Neural cell (in vitro differentiated cells): Measurements from ENCODE around the gene ANG. TPM values are rescaled to one million over a fixed set of nuclear protein-coding genes. Genes with fewer than 3 reads are reported as not detected.
A peak's percentile ranks its signal among the peaks of the same experiment; 100 is the strongest.

Experiments used
- H2AFZ ChIP-seq: fragments of 200-600, 300-800 bp; sonication (generic), shearing (Covaris generic); 2 replicates; pipeline ENCODE4 v1.6.0; 2014; ENCODE audit warnings: low read depth, mild to moderate bottlenecking, antibody characterized with exemption, low read length, moderate library complexity
- H3F3A ChIP-seq: fragments of 200-600 bp; shearing (Covaris generic); 2 replicates; pipeline ENCODE4 v1.6.1; 2016; ENCODE audit warnings: mild to moderate bottlenecking, moderate library complexity, mixed read lengths, antibody characterized with exemption, low read length; ENCODE audit not compliant: insufficient read depth, poor library complexity, severe bottlenecking
- H3K27ac ChIP-seq: fragments of 200-600, 300-800 bp; sonication (generic), shearing (Covaris generic); 2 replicates; pipeline ENCODE4 v1.5.1; 2014; ENCODE audit warnings: mild to moderate bottlenecking, low read length, moderate library complexity
- H3K27me3 ChIP-seq: fragments of 300-800, 200-600 bp; sonication (generic), shearing (Covaris generic); 2 replicates; pipeline ENCODE4 v1.6.0; 2014; ENCODE audit warnings: mild to moderate bottlenecking, low read depth, low read length, moderate library complexity; ENCODE audit not compliant: insufficient read depth
- H3K36me3 ChIP-seq: fragments of 300-800, 200-600 bp; sonication (generic), shearing (Covaris generic); 2 replicates; pipeline ENCODE4 v1.5.1; 2014; ENCODE audit warnings: mild to moderate bottlenecking, antibody characterized with exemption, low read length, moderate library complexity; ENCODE audit not compliant: insufficient read depth
- H3K4me2 ChIP-seq: fragments of 300-800, 200-600 bp; sonication (generic), shearing (Covaris generic); 2 replicates; pipeline ENCODE4 v1.6.0; 2014; ENCODE audit warnings: mild to moderate bottlenecking, low read length
- H3K4me3 ChIP-seq: fragments of 300-800, 200-600 bp; sonication (generic), shearing (Covaris generic); 2 replicates; pipeline ENCODE4 v1.5.1; 2014; ENCODE audit warnings: mild to moderate bottlenecking, low read length, moderate library complexity
- H3K79me2 ChIP-seq: fragments of 200-600 bp; shearing (Covaris generic); replicated peaks from 2 replicates; pipeline ENCODE4 v1.6.0; 2014; ENCODE audit warnings: mild to moderate bottlenecking, low read length, moderate library complexity; ENCODE audit not compliant: insufficient read depth
- H3K9ac ChIP-seq: fragments of 300-800, 200-600 bp; sonication (generic), shearing (Covaris generic); 2 replicates; pipeline ENCODE4 v1.6.1; 2016; ENCODE audit warnings: mild to moderate bottlenecking, low read length, mixed read lengths
- H3K9me2 ChIP-seq: fragments of 200-600 bp; shearing (Covaris generic); 2 replicates; pipeline ENCODE4 v1.6.1; 2016; ENCODE audit warnings: mild to moderate bottlenecking, low read length, mixed read lengths; ENCODE audit not compliant: insufficient read depth
- H3K9me3 ChIP-seq: fragments of 200-600, 300-800 bp; sonication (generic), shearing (Covaris generic); 2 replicates; pipeline ENCODE4 v1.6.1; 2016; ENCODE audit warnings: mild to moderate bottlenecking, mixed run types, low read length, moderate library complexity, mixed read lengths
- H4K20me1 ChIP-seq: fragments of 200-600 bp; shearing (Covaris generic); 2 replicates; pipeline ENCODE4 v1.6.1; 2016; ENCODE audit warnings: mild to moderate bottlenecking, mixed run types; ENCODE audit not compliant: insufficient read depth
- EP300 ChIP-seq: fragments of 450-650 bp; conservative IDR thresholded peaks from 2 replicates; pipeline ENCODE4 v1.6.1; 2014; ENCODE audit warnings: antibody characterized with exemption, mild to moderate bottlenecking, moderate library complexity; ENCODE audit not compliant: poor library complexity, severe bottlenecking
- EZH2 ChIP-seq: fragments of 200-600, 300-800 bp; shearing (Covaris generic), sonication (generic); IDR thresholded peaks from 2 replicates; pipeline ENCODE4 v1.6.1; 2014; ENCODE audit warnings: antibody characterized with exemption, low read length, borderline replicate concordance, mild to moderate bottlenecking; ENCODE audit not compliant: insufficient read depth, poor library complexity, severe bottlenecking
- MXI1 ChIP-seq: fragments of 450-650 bp; conservative IDR thresholded peaks from 2 replicates; pipeline ENCODE4 v1.6.1; 2014; ENCODE audit warnings: antibody characterized with exemption, mild to moderate bottlenecking; ENCODE audit not compliant: poor library complexity, severe bottlenecking
- POLR2AphosphoS5 ChIP-seq: IDR thresholded peaks from 2 replicates; pipeline ENCODE4 v1.6.1; 2012
- RAD21 ChIP-seq: fragments of 450-650 bp; conservative IDR thresholded peaks from 2 replicates; pipeline ENCODE4 v1.6.1; 2014; ENCODE audit warnings: antibody characterized with exemption, mild to moderate bottlenecking, moderate library complexity
- SMC3 ChIP-seq: fragments of 450-650 bp; conservative IDR thresholded peaks from 2 replicates; pipeline ENCODE4 v1.6.1; 2014; ENCODE audit warnings: antibody characterized with exemption, mild to moderate bottlenecking, moderate library complexity; ENCODE audit not compliant: poor library complexity
- TAF1 ChIP-seq: IDR thresholded peaks from 2 replicates; pipeline ENCODE4 v1.6.1; 2012; ENCODE audit warnings: low read depth
- polyA plus RNA-seq: library from polyadenylated mRNA; depleted of rRNA; stranded (reverse); fragments of >200 nt; gene quantifications from 2 replicates; pipeline ENCODE4 v1.2.3, GENCODE V29; 2014
- TF ChIP-seq, protein P1 (sequence below): fragments of 450-650 bp; IDR thresholded peaks from 2 replicates; pipeline ENCODE4 v1.5.1; 2014; ENCODE audit warnings: antibody characterized with exemption, mild to moderate bottlenecking, moderate library complexity; ENCODE audit not compliant: poor library complexity, severe bottlenecking
- TF ChIP-seq, protein P2 (sequence below): IDR thresholded peaks from 2 replicates; pipeline ENCODE4 v1.6.1; 2012; ENCODE audit warnings: borderline replicate concordance

ANG gene
- polyA plus RNA-seq, 1 donor from 2014 or later = 0.47 TPM

DNA sequence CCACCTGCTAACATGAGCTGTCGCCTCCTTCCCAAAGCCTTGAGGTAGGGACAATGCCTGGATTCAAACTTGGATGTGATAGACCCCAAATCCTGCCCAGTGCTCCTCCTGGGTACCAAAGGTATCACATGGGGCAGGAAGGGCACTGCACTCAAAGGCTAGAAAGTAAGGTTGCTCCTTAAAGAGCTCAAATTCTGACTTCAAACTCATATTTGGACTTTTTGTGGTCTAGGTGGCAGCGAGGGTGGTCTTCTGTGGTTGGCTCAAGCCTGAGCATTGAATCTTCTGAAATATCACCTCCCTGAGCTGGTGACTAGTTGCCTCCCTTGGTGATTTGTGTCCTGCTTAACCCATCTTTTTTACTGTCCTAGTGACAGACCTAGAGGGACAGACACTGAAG, 12.5 kb upstream of the ANG start:
- H3F3A ChIP-seq = no peaks in the 10 kb centered on the region
- H3K79me2 ChIP-seq = no peaks in the 10 kb centered on the region
- H3K9ac ChIP-seq = no peak overlapping the region
- H3K36me3 ChIP-seq = no peaks in the 10 kb centered on the region
- no peak overlapping the region for H3K4me3 ChIP-seq
- TF ChIP-seq SMC3 (no peak), RAD21 (no peak), EP300 (no peak), TAF1 (no peak), POLR2AphosphoS5 (no peak), MXI1 (no peak), EZH2 (no peak)
- TF ChIP-seq, protein P1, sequence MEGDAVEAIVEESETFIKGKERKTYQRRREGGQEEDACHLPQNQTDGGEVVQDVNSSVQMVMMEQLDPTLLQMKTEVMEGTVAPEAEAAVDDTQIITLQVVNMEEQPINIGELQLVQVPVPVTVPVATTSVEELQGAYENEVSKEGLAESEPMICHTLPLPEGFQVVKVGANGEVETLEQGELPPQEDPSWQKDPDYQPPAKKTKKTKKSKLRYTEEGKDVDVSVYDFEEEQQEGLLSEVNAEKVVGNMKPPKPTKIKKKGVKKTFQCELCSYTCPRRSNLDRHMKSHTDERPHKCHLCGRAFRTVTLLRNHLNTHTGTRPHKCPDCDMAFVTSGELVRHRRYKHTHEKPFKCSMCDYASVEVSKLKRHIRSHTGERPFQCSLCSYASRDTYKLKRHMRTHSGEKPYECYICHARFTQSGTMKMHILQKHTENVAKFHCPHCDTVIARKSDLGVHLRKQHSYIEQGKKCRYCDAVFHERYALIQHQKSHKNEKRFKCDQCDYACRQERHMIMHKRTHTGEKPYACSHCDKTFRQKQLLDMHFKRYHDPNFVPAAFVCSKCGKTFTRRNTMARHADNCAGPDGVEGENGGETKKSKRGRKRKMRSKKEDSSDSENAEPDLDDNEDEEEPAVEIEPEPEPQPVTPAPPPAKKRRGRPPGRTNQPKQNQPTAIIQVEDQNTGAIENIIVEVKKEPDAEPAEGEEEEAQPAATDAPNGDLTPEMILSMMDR = no peak
- TF ChIP-seq, protein P2, sequence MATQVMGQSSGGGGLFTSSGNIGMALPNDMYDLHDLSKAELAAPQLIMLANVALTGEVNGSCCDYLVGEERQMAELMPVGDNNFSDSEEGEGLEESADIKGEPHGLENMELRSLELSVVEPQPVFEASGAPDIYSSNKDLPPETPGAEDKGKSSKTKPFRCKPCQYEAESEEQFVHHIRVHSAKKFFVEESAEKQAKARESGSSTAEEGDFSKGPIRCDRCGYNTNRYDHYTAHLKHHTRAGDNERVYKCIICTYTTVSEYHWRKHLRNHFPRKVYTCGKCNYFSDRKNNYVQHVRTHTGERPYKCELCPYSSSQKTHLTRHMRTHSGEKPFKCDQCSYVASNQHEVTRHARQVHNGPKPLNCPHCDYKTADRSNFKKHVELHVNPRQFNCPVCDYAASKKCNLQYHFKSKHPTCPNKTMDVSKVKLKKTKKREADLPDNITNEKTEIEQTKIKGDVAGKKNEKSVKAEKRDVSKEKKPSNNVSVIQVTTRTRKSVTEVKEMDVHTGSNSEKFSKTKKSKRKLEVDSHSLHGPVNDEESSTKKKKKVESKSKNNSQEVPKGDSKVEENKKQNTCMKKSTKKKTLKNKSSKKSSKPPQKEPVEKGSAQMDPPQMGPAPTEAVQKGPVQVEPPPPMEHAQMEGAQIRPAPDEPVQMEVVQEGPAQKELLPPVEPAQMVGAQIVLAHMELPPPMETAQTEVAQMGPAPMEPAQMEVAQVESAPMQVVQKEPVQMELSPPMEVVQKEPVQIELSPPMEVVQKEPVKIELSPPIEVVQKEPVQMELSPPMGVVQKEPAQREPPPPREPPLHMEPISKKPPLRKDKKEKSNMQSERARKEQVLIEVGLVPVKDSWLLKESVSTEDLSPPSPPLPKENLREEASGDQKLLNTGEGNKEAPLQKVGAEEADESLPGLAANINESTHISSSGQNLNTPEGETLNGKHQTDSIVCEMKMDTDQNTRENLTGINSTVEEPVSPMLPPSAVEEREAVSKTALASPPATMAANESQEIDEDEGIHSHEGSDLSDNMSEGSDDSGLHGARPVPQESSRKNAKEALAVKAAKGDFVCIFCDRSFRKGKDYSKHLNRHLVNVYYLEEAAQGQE = no peak
- no peaks in the 10 kb centered on the region for H3K27me3 ChIP-seq
- no peak overlapping the region for H2AFZ ChIP-seq
- no peak overlapping the region for H3K4me2 ChIP-seq
- no peak overlapping the region for H3K27ac ChIP-seq
- H3K9me2 ChIP-seq = no peaks in the 10 kb centered on the region
- no peaks in the 10 kb centered on the region for H4K20me1 ChIP-seq
- H3K9me3 ChIP-seq = no peaks in the 10 kb centered on the region

DNA sequence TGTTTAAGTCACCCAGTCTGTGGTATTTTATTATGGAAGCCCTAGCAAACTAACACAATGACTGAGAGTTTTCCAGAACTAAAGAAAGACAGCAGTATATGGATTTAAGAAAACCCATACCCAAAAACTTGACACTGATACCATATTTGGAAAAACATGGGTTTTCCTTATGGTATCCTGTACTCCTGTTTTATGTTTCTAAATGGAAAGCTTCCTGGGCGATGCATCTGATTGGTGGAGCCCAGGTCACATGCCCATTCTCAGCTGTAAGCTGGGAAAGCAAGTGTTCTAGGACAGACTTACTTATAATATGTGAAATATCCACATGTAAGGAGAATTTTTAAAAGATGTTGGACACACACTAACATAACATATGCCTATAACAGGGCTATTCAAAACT, 8.7 kb upstream of the ANG start:
- peak overlapping the region; percentile 87 for H3K4me2 ChIP-seq
- H3K27me3 ChIP-seq = no peaks in the 10 kb centered on the region
- H3K79me2 ChIP-seq = no peaks in the 10 kb centered on the region
- peaks cover 3% of the 10 kb centered on the region for H3F3A ChIP-seq
- peak overlapping the region; percentile 78 for H3K4me3 ChIP-seq
- no peaks in the 10 kb centered on the region for H4K20me1 ChIP-seq
- no peaks in the 10 kb centered on the region for H3K9me2 ChIP-seq
- no peak overlapping the region for H3K9ac ChIP-seq
- H3K27ac ChIP-seq = no peak overlapping the region
- H3K36me3 ChIP-seq = no peaks in the 10 kb centered on the region
- H3K9me3 ChIP-seq = no peaks in the 10 kb centered on the region
- TF ChIP-seq, protein P2 = no peak
- TF ChIP-seq POLR2AphosphoS5 (no peak), RAD21 (no peak), SMC3 (no peak), TAF1 (no peak), EP300 (no peak), EZH2 (no peak), MXI1 (no peak)
- TF ChIP-seq, protein P1 = no peak
- no peak overlapping the region for H2AFZ ChIP-seq
